H1 (cell line): Measurements from ENCODE around the gene SLC38A10. TPM values are rescaled to one million over a fixed set of nuclear protein-coding genes. Genes with fewer than 3 reads are reported as not detected.

Experiments used
- CTCF ChIA-PET: fragments of 300-600 bp; sonication (Branson Sonifier 250); formaldehyde crosslinking; loops from one replicate; lab custom pipeline; 2021; ENCODE audit not compliant: partially characterized antibody; lab: Charles Lee
- POLR2A ChIA-PET: fragments of 300-600 bp; sonication (Branson Sonifier 250); formaldehyde crosslinking; loops from one replicate; lab custom pipeline; 2021; ENCODE audit warnings: inconsistent platforms; ENCODE audit not compliant: partially characterized antibody; lab: Charles Lee
- DNase-seq, 2 experiments: peaks; one replicate each; pipeline versions ENCODE4 v3.0.0 to v3.0.0-alpha.2; 2010 to 2022; ENCODE audit warnings: low spot score in 2 of 2, low read depth in 1 of 2, mixed read lengths in 1 of 2
- FAIRE-seq: peaks from 2 replicates; lab custom pipeline; 2011; peaks lifted over from hg19 to GRCh38; lab: Jason Lieb, UNC
- H2AFZ ChIP-seq: 2 replicates; pipeline ENCODE4 v1.8.1; 2012; ENCODE audit warnings: low read length, inconsistent platforms
- H2AK5ac ChIP-seq: 2 replicates; pipeline ENCODE4 v1.6.1; 2013; ENCODE audit warnings: low read depth, low read length
- H2BK120ac ChIP-seq: replicated peaks from 2 replicates; pipeline ENCODE3; 2013; ENCODE audit warnings: low read depth, low read length, inconsistent platforms
- H2BK12ac ChIP-seq: 2 replicates; pipeline ENCODE4 v1.6.1; 2013; ENCODE audit warnings: low read depth, low read length
- H2BK15ac ChIP-seq: 2 replicates; pipeline ENCODE4 v1.6.1; 2013; ENCODE audit warnings: low read length
- H2BK20ac ChIP-seq: 2 replicates; pipeline ENCODE4 v1.6.1; 2013; ENCODE audit warnings: low read length
- H2BK5ac ChIP-seq: 2 replicates; pipeline ENCODE4 v1.6.1; 2013; ENCODE audit warnings: low read depth, low read length
- H3K14ac ChIP-seq: 2 replicates; pipeline ENCODE4 v1.6.1; 2013; ENCODE audit warnings: inconsistent platforms; ENCODE audit not compliant: insufficient read length
- H3K18ac ChIP-seq: 2 replicates; pipeline ENCODE4 v1.6.1; 2013; ENCODE audit warnings: low read length; ENCODE audit errors: extremely low read depth
- H3K23ac ChIP-seq: 2 replicates; pipeline ENCODE4 v1.6.1; 2013; ENCODE audit warnings: inconsistent platforms; ENCODE audit not compliant: insufficient read length
- H3K23me2 ChIP-seq: 2 replicates; pipeline ENCODE4 v1.6.1; 2013; ENCODE audit warnings: low read depth, low read length
- H3K27ac ChIP-seq: 2 replicates; pipeline ENCODE4 v1.6.1; 2011; ENCODE audit warnings: low read depth, low read length, inconsistent platforms
- H3K27me3 ChIP-seq, 4 experiments: replicated peaks in 1 of 4; 1 replicate in 1 of 4; 2 replicates in 3 of 4; pipeline versions ENCODE4 v1.6.1 to v1.8.1; 2011 to 2013; ENCODE audit warnings: low read length in 3 of 4, mild to moderate bottlenecking in 3 of 4, inconsistent platforms in 2 of 4, mixed read lengths in 2 of 4, moderate library complexity in 1 of 4; ENCODE audit not compliant: control insufficient read depth in 3 of 4, insufficient read depth in 3 of 4; ENCODE audit errors: extremely low read depth in 1 of 4
- H3K36me3 ChIP-seq, 4 experiments: 2 replicates each; pipeline versions ENCODE4 v1.6.1 to v1.8.1; 2011 to 2013; ENCODE audit warnings: mild to moderate bottlenecking in 4 of 4, low read length in 3 of 4, moderate library complexity in 2 of 4, control low read depth in 1 of 4, inconsistent platforms in 1 of 4; ENCODE audit not compliant: insufficient read depth in 4 of 4, control insufficient read depth in 2 of 4
- H3K4ac ChIP-seq: replicated peaks from 2 replicates; pipeline ENCODE3; 2013; ENCODE audit warnings: low read length, low read depth, mixed read lengths, inconsistent platforms; ENCODE audit not compliant: insufficient read length
- H3K4me1 ChIP-seq, 4 experiments: replicated peaks in 1 of 4; 1 replicate in 1 of 4; 2 replicates in 3 of 4; pipeline versions ENCODE4 v1.6.1 to v1.8.1; 2011 to 2013; ENCODE audit warnings: low read length in 3 of 4, inconsistent platforms in 2 of 4, mixed read lengths in 1 of 4; ENCODE audit not compliant: insufficient read depth in 4 of 4, control insufficient read depth in 3 of 4
- H3K4me2 ChIP-seq, 2 experiments: 2 replicates each; pipeline versions ENCODE4 v1.6.1 to v1.8.1; 2011 to 2013; ENCODE audit warnings: low read depth in 2 of 2, low read length in 2 of 2, control low read depth in 1 of 2, inconsistent platforms in 1 of 2, mild to moderate bottlenecking in 1 of 2; ENCODE audit not compliant: insufficient read depth in 1 of 2
- H3K4me3 ChIP-seq, 4 experiments: fragments of 200-600, 300-600 bp in 1 of 4; sonication (generic), shearing (Covaris generic), sonication (Bioruptor Twin) in 1 of 4; 2 replicates each; pipeline versions ENCODE4 v1.5.1 to v1.8.1; 2011 to 2016; ENCODE audit warnings: low read length in 4 of 4, low read depth in 3 of 4, control low read depth in 2 of 4, inconsistent platforms in 2 of 4, mild to moderate bottlenecking in 2 of 4, mixed read lengths in 1 of 4, moderate library complexity in 1 of 4; ENCODE audit not compliant: insufficient read depth in 2 of 4; ENCODE audit errors: extremely low read depth in 1 of 4
- H3K56ac ChIP-seq: replicated peaks from 2 replicates; pipeline ENCODE3; 2013; ENCODE audit warnings: low read depth, mild to moderate bottlenecking, mixed read lengths, low read length, inconsistent platforms; ENCODE audit not compliant: insufficient read length
- H3K79me1 ChIP-seq: 2 replicates; pipeline ENCODE4 v1.6.1; 2013; ENCODE audit warnings: low read depth, low read length, control low read depth
- H3K79me2 ChIP-seq, 2 experiments: 2 replicates each; pipeline versions ENCODE4 v1.6.1 to v1.8.1; 2012 to 2013; ENCODE audit warnings: low read length in 2 of 2, mild to moderate bottlenecking in 2 of 2, inconsistent platforms in 1 of 2; ENCODE audit not compliant: insufficient read depth in 2 of 2, control insufficient read depth in 1 of 2
- H3K9ac ChIP-seq, 4 experiments: replicated peaks in 1 of 4; 1 replicate in 1 of 4; 2 replicates in 3 of 4; pipeline versions ENCODE4 v1.6.1 to v1.8.1; 2011 to 2013; ENCODE audit warnings: low read depth in 3 of 4, low read length in 3 of 4, control low read depth in 2 of 4, mild to moderate bottlenecking in 2 of 4, moderate library complexity in 2 of 4, inconsistent platforms in 1 of 4; ENCODE audit errors: extremely low read depth in 1 of 4
- H3K9me3 ChIP-seq, 2 experiments: 2 replicates each; pipeline versions ENCODE4 v1.6.1 to v1.8.1; 2012 to 2013; ENCODE audit warnings: mild to moderate bottlenecking in 2 of 2, moderate library complexity in 2 of 2, control low read depth in 1 of 2, inconsistent platforms in 1 of 2, low read depth in 1 of 2, low read length in 1 of 2, mixed read lengths in 1 of 2; ENCODE audit not compliant: insufficient read depth in 2 of 2
- H4K20me1 ChIP-seq, 2 experiments: replicated peaks in 1 of 2; 2 replicates each; pipeline versions ENCODE3 to v1.8.1; 2011 to 2013; ENCODE audit warnings: inconsistent platforms in 2 of 2, low read length in 2 of 2, mild to moderate bottlenecking in 1 of 2; ENCODE audit not compliant: insufficient read depth in 2 of 2, control insufficient read depth in 1 of 2
- H4K5ac ChIP-seq: 2 replicates; pipeline ENCODE4 v1.6.1; 2013; ENCODE audit warnings: low read length, low read depth, mixed read lengths, inconsistent platforms; ENCODE audit not compliant: insufficient read length
- H4K8ac ChIP-seq: 2 replicates; pipeline ENCODE4 v1.8.0; 2013; ENCODE audit warnings: mild to moderate bottlenecking, moderate library complexity, low read length, inconsistent platforms; ENCODE audit not compliant: insufficient read depth; ENCODE audit errors: extremely low read depth
- H4K91ac ChIP-seq: replicated peaks from 2 replicates; pipeline ENCODE3; 2013; ENCODE audit warnings: low read length, mixed read lengths, inconsistent platforms; ENCODE audit not compliant: insufficient read length
- CHD2 ChIP-seq: IDR thresholded peaks from 2 replicates; pipeline ENCODE4 v1.6.1; 2012; ENCODE audit warnings: low read length, improper control_type of control experiment
- YY1 ChIP-seq: IDR thresholded peaks from 2 replicates; pipeline ENCODE4 v1.6.1; 2011; ENCODE audit warnings: low read depth, mild to moderate bottlenecking, low read length
- WGBS, 2 experiments: shearing (Covaris generic) in 1 of 2; methylation state at CpG; one replicate each; pipeline versions ENCODE4 v1.1.6 to v1.1.7; 2013 to 2015; ENCODE audit warnings: low lambda C conversion rate in 2 of 2, mixed read lengths in 2 of 2, inconsistent platforms in 1 of 2, low coverage in 1 of 2, missing lambda C conversion rate in 1 of 2; ENCODE audit not compliant: insufficient replicate concordance in 2 of 2, insufficient coverage in 1 of 2, insufficient read length in 1 of 2; ENCODE audit errors: extremely low coverage in 1 of 2, missing lambda C conversion rate in 1 of 2; 5-methylcytosine and 5-hydroxymethylcytosine counted together
- polyA plus RNA-seq, 7 experiments: library from polyadenylated mRNA; depleted of rRNA in 3 of 7; stranded (reverse) in 5 of 7; unstranded in 2 of 7; fragments of >200 nt in 5 of 7; fragments of 200-250 nt in 2 of 7; gene quantifications; 1 replicate in 5 of 7; 2 replicates in 1 of 7; 4 replicates in 1 of 7; pipeline versions ENCODE4 v1.2.1 to v1.2.3, GENCODE V29; 2011 to 2013; ENCODE audit warnings: missing spikeins in 2 of 7, mixed read lengths in 2 of 7
- total RNA-seq: library from RNA; stranded (reverse); fragmentation: NEBNext Ultra II Directional; extraction: Animal tissue kit (Norgen Biotek cat#: 25700); gene quantifications from 2 replicates; pipeline ENCODE4 v1.2.1, GENCODE V29; 2021

Gene SLC38A10
- total and polyA plus RNA-seq, 2 of the 8 experiments (the other 6 are each of a cell fraction or from before 2014, with no cell fraction given) = 26.4 to 41.0 TPM

GRCh38 chr17:81228834-81229665, 66.1 kb downstream of the SLC38A10 start:
- no peak overlapping the region for H3K18ac ChIP-seq
- no peak for FAIRE-seq
- H3K4me2 ChIP-seq = no peak overlapping the region

More at GRCh38 chr17:81228834-81229665, 66.1 kb downstream of the SLC38A10 start:
- Histone ChIP-seq H4K5ac (no peak overlapping the region), H3K9ac (no peak overlapping the region), H3K23me2 (no peaks in the 10 kb centered on the region), H2BK15ac (no peak overlapping the region), H2AK5ac (no peak overlapping the region), H2BK20ac (no peak overlapping the region), H3K14ac (no peak overlapping the region), H2AFZ (no peak overlapping the region), H2BK12ac (no peak overlapping the region), H3K79me1 (no peaks in the 10 kb centered on the region; the same call in 1 of the 2 replicates), H3K27me3 (peaks cover 0 to 1% (median 0%) of the 10 kb centered on the region in 4 experiments; a peak in 2 of 7 replicates), H3K56ac (no peak overlapping the region), H3K4ac (no peak overlapping the region), H3K4me3 (no peak overlapping the region), H3K23ac (no peak overlapping the region), H2BK5ac (no peak overlapping the region), H2BK120ac (no peak overlapping the region), H3K4me1 (no peaks in the 10 kb centered on the region), H4K91ac (no peak overlapping the region), H3K27ac (no peak overlapping the region), H3K9me3 (no peaks in the 10 kb centered on the region; a peak in 1 of 4 replicates), H4K20me1 (peaks cover 0 to 8% of the 10 kb centered on the region in 2 experiments), H3K36me3 (peaks cover 0 to 18% (median 4%) of the 10 kb centered on the region in 4 experiments; a peak in 5 of 8 replicates), H4K8ac (no peak overlapping the region), H3K79me2 (no peaks in the 10 kb centered on the region)
- ChIA-PET CTCF (interaction anchor here (0.7 to 1.7 kb wide), 2 partner anchors 8 to 22 kb away, joined by 3 to 4 read pairs; no protein-coding TSS in a partner anchor), POLR2A (interaction anchor here (0.6 to 1.7 kb wide), 4 partner anchors 10 to 480 kb away, joined by 3 read pairs; no protein-coding TSS in a partner anchor)
- DNase-seq = no peak
- TF ChIP-seq YY1 = no peak
- TF ChIP-seq CHD2 = no peak
- 92% methylated on average over 24 of the region's 32 CpGs; no CpG with 5 or more reads in 1 of the 2 experiments for WGBS, 2 experiments
